ENCODE results near the gene UCN2.

The UCN2 gene

GRCh38 chr3:48594417-48595049 is 31.0 kb upstream of the UCN2 start:
- peaks cover 22 to 34% (median 27%) of the 10 kb centered on the region in 10 experiments for H3K4me1 ChIP-seq
- peaks cover 21 to 32% (median 24%) of the 10 kb centered on the region in 11 experiments for H3K36me3 ChIP-seq
- H3K4me3 ChIP-seq: peak overlapping the region in 4 of 10 experiments; percentile 9 to 35 (median 22); a peak in 3 of 20 replicates

GRCh38 chr3:48593337-48593736 is 29.8 kb upstream of the UCN2 start:
- Histone ChIP-seq H3K36me3 (peaks cover 9 to 20% (median 13%) of the 10 kb centered on the region in 11 experiments; a peak in 20 of 22 replicates), H3K4me2 (no peak overlapping the region), H3K27me3 (peaks cover 40 to 72% (median 57%) of the 10 kb centered on the region in 11 experiments), H3K27ac (no peak overlapping the region), H3K9ac (no peak overlapping the region), H4K20me1 (peaks cover 2 to 48% (median 36%) of the 10 kb centered on the region in 11 experiments; a peak in 21 of 22 replicates), H3K9me3 (replicated peaks in 1 of 11) (no peaks in the 10 kb centered on the region), H3K4me1 (peaks cover 10 to 22% (median 15%) of the 10 kb centered on the region in 10 experiments; a peak in 19 of 20 replicates), H3K4me3 (no peak overlapping the region)
- TF ChIP-seq Cebpa-rat (IDR thresholded peaks at IDR 0.05): no peak

More at GRCh38 chr3:48594417-48595049, 31.0 kb upstream of the UCN2 start:
- peak overlapping the region in 10 of 11 experiments; percentile 37 to 82 (median 54); a peak in 17 of 22 replicates for H3K4me2 ChIP-seq
- peaks cover 40 to 72% (median 57%) of the 10 kb centered on the region in 11 experiments for H3K27me3 ChIP-seq
- no peak overlapping the region for H3K27ac ChIP-seq
- H3K9me3 ChIP-seq (replicated peaks in 1 of 11): no peaks in the 10 kb centered on the region
- peaks cover 14 to 60% (median 48%) of the 10 kb centered on the region in 11 experiments; a peak in 21 of 22 replicates for H4K20me1 ChIP-seq
- TF ChIP-seq Cebpa-rat (IDR thresholded peaks at IDR 0.05): no peak
- peak overlapping the region in 3 of 11 experiments; percentile 23 to 66 (median 36); a peak in 3 of 22 replicates for H3K9ac ChIP-seq

- H3K9ac ChIP-seq: no peak overlapping the region
- no peak for TF ChIP-seq Cebpa-rat (IDR thresholded peaks at IDR 0.05)
- H3K4me1 ChIP-seq: peaks cover 4 to 19% (median 10%) of the 10 kb centered on the region in 10 experiments; a peak in 14 of 20 replicates
- peaks cover 40 to 72% (median 57%) of the 10 kb centered on the region in 11 experiments for H3K27me3 ChIP-seq
- peaks cover 1 to 12% (median 5%) of the 10 kb centered on the region in 11 experiments; a peak in 18 of 22 replicates for H3K36me3 ChIP-seq
- H4K20me1 ChIP-seq: peaks cover 0 to 40% (median 29%) of the 10 kb centered on the region in 11 experiments; a peak in 20 of 22 replicates
- no peak overlapping the region for H3K4me3 ChIP-seq
- H3K4me2 ChIP-seq: no peak overlapping the region
- no peaks in the 10 kb centered on the region for H3K9me3 ChIP-seq (replicated peaks in 1 of 11)
- H3K27ac ChIP-seq: no peak overlapping the region
These were observed 29.0 kb upstream of the UCN2 start for GRCh38 chr3:48592519-48593087.

GRCh38 chr3:48591886-48592518 is 28.4 kb upstream of the UCN2 start:
- no peak overlapping the region for H3K4me2 ChIP-seq
- no peaks in the 10 kb centered on the region for H3K9me3 ChIP-seq (replicated peaks in 1 of 11)
- peaks cover 0 to 34% (median 23%) of the 10 kb centered on the region in 11 experiments; a peak in 20 of 22 replicates for H4K20me1 ChIP-seq
- H3K27ac ChIP-seq: no peak overlapping the region
- H3K27me3 ChIP-seq: peaks cover 40 to 70% (median 57%) of the 10 kb centered on the region in 11 experiments
- H3K9ac ChIP-seq: no peak overlapping the region
- peaks cover 4 to 19% (median 10%) of the 10 kb centered on the region in 10 experiments; a peak in 14 of 20 replicates for H3K4me1 ChIP-seq
- peaks cover 0 to 6% (median 0%) of the 10 kb centered on the region in 11 experiments; a peak in 5 of 22 replicates for H3K36me3 ChIP-seq
- no peak overlapping the region for H3K4me3 ChIP-seq
- no peak for TF ChIP-seq Cebpa-rat (IDR thresholded peaks at IDR 0.05)

- H3K9ac ChIP-seq: no peak overlapping the region
- H3K27ac ChIP-seq: no peak overlapping the region
- peaks cover 4 to 19% (median 10%) of the 10 kb centered on the region in 10 experiments; a peak in 14 of 20 replicates for H3K4me1 ChIP-seq
- H3K9me3 ChIP-seq (replicated peaks in 1 of 11): no peaks in the 10 kb centered on the region
- no peak overlapping the region for H3K4me3 ChIP-seq
- H4K20me1 ChIP-seq: peaks cover 0 to 29% (median 17%) of the 10 kb centered on the region in 11 experiments; a peak in 17 of 22 replicates
- H3K36me3 ChIP-seq: 0 out of 22 replicates have a peak, but pooled peaks cover 0 to under 1% (median 0%) of the 10 kb centered on the region in 11 experiments
- no peak overlapping the region for H3K4me2 ChIP-seq
- H3K27me3 ChIP-seq: peaks cover 40 to 64% (median 51%) of the 10 kb centered on the region in 11 experiments
- TF ChIP-seq Cebpa-rat (IDR thresholded peaks at IDR 0.05): no peak
These were observed 27.9 kb upstream of the UCN2 start for GRCh38 chr3:48591436-48591835.

GRCh38 chr3:48588230-48588629 is 24.6 kb upstream of the UCN2 start:
- peaks cover 0 to under 1% (median 0%) of the 10 kb centered on the region in 11 experiments; a peak in 2 of 22 replicates for H4K20me1 ChIP-seq
- H3K27me3 ChIP-seq: peaks cover 10 to 32% (median 19%) of the 10 kb centered on the region in 11 experiments
- H3K36me3 ChIP-seq: no peaks in the 10 kb centered on the region

GRCh38 chr3:48587686-48588085 is 24.1 kb upstream of the UCN2 start:
- no peak overlapping the region for H3K27ac ChIP-seq
- H3K9ac ChIP-seq: no peak overlapping the region
- no peaks in the 10 kb centered on the region for H3K9me3 ChIP-seq (replicated peaks in 1 of 11)
- H3K27me3 ChIP-seq: peaks cover 5 to 27% (median 13%) of the 10 kb centered on the region in 11 experiments; a peak in 21 of 22 replicates
- no peak overlapping the region for H3K4me3 ChIP-seq
- no peak for TF ChIP-seq Cebpa-rat (IDR thresholded peaks at IDR 0.05)
- H3K4me1 ChIP-seq: no peaks in the 10 kb centered on the region
- H3K4me2 ChIP-seq: no peak overlapping the region
- no peaks in the 10 kb centered on the region; a peak in 2 of 22 replicates for H4K20me1 ChIP-seq
- no peaks in the 10 kb centered on the region for H3K36me3 ChIP-seq

More at GRCh38 chr3:48588230-48588629, 24.6 kb upstream of the UCN2 start:
- no peak overlapping the region for H3K27ac ChIP-seq
- H3K9ac ChIP-seq: no peak overlapping the region
- TF ChIP-seq Cebpa-rat (IDR thresholded peaks at IDR 0.05): no peak
- H3K4me3 ChIP-seq: no peak overlapping the region
- H3K9me3 ChIP-seq (replicated peaks in 1 of 11): no peaks in the 10 kb centered on the region
- H3K4me2 ChIP-seq: no peak overlapping the region
- no peaks in the 10 kb centered on the region for H3K4me1 ChIP-seq

GRCh38 chr3:48585411-48585810 is 21.8 kb upstream of the UCN2 start:
- H4K20me1 ChIP-seq: no peaks in the 10 kb centered on the region; a peak in 1 of 22 replicates
- peaks cover 0 to 9% (median 0%) of the 10 kb centered on the region in 11 experiments; a peak in 7 of 22 replicates for H3K27me3 ChIP-seq
- no peaks in the 10 kb centered on the region for H3K4me1 ChIP-seq
- H3K9me3 ChIP-seq (replicated peaks in 1 of 11): no peaks in the 10 kb centered on the region
- no peak overlapping the region for H3K4me3 ChIP-seq
- no peak for TF ChIP-seq Cebpa-rat (IDR thresholded peaks at IDR 0.05)
- no peak overlapping the region for H3K4me2 ChIP-seq
- H3K9ac ChIP-seq: no peak overlapping the region
- H3K27ac ChIP-seq: no peak overlapping the region
- H3K36me3 ChIP-seq: no peaks in the 10 kb centered on the region
